22Rv1 (cell line): Measurements from ENCODE around the gene NDE1.

Experiments used
- H3K27ac ChIP-seq: fragments of 450-650 bp; 2 replicates; pipeline ENCODE4 v1.5.1; 2017
- CTCF ChIP-seq: fragments of 450-650 bp; IDR thresholded peaks from 2 replicates; pipeline ENCODE4 v1.5.1; 2017; ENCODE audit warnings: mild to moderate bottlenecking
- ZFX ChIP-seq: fragments of 450-650 bp; IDR thresholded peaks from 2 replicates; pipeline ENCODE4 v1.6.1; 2017; ENCODE audit warnings: antibody characterized with exemption, borderline replicate concordance

The NDE1 gene

DNA sequence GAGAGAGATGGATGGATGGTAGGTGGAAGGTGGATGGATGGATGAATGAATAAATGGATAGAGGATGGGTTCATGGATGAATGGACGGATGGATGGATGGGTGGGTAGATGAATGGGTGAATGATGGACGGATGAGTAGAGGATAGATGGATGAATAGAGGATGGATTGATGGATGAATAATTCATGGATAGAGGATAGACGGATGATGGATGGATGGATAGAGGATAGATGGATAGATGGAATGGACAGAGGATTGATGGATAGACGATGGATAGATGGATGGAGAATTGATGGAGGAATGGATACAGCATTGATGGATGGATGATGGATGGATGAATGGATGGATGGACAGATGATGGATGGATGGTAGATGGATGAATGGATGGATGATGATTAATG lies 115.1 kb downstream of the NDE1 start:
- no peak overlapping the region for H3K27ac ChIP-seq
- TF ChIP-seq ZFX (no peak), CTCF (no peak)

GRCh38 chr16:15765880-15766279 lies 115.8 kb downstream of the NDE1 start:
- H3K27ac ChIP-seq: no peak overlapping the region
- TF ChIP-seq CTCF (peak; percentile 82), ZFX (no peak)

DNA sequence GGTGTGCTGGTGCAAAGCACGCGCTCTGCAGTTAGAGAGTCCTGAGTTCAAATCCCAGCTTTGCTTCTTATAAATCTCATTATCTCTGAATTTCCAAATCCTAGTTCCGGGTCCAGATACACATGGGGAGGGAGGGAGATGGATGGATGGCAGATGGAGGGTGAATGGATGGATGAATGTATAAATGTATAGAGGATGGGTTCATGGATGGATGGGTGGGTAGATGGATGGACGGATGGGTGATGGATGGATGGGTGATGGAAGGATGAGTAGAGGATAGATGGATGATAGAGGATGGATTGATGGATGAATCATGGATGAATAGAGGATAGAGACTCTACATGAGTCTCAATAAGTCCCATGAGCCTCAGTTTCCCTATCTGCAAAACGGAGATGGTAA lies 116.9 kb downstream of the NDE1 start:
- TF ChIP-seq CTCF (no peak), ZFX (no peak)
- H3K27ac ChIP-seq: no peak overlapping the region

DNA sequence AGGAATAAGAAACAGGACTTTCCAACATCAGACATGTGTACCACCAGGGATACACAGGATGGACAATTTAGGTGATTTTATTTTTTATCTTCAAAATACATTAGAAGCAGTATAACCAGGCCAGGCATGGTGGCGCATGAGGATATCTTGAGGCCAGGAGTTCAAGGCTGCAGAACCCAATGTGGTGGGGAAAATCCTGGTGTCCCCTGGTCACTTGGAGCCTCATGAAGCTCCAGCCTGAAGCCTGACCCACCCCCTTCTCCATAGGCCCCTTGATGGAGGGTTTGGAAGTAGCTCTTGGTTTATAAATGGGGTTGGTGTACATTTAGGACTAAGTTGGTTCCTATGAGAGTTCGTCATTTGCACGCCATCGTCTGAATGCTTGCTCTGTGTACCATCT lies 118.2 kb downstream of the NDE1 start:
- TF ChIP-seq ZFX (no peak), CTCF (no peak)
- H3K27ac ChIP-seq: no peak overlapping the region

DNA sequence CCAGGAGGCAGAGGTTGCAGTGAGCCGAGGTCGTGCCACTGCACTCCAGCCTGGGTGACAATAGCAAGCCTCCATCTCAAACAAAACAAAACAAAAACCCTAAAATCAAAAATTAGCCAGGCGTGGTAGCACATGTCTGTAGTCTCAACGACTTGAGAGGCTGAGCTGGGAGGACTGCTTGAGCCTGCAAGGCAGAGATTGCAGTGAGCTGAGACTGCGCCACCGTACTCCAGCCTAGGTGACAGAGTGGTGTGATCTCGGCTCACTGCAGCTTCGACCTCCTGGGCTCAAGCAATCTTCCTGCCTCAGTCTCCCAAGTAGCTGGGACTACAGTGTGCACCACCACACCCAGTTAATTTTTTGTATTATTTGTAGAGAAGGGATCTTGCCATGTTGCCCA lies 119.2 kb downstream of the NDE1 start:
- TF ChIP-seq CTCF (no peak), ZFX (no peak)
- no peak overlapping the region for H3K27ac ChIP-seq

DNA sequence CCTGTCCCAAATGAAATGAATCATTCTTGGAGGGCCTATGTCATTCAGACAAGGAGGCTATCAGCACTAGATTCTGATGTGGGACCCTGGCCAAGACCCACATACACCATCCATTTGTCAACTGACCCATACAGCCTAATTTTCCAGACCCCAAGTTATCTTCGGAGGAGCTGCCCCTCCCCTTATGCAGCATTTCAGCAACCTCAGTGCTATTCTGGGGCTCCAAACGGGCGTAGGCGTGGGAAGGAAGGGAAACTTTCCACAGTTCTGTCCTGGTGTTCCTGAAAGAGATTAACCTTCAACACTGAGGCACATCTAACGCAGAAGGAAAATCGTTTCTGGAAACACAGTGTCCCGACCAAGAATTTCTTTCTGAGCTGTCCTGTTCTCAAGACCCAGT lies 120.1 kb downstream of the NDE1 start:
- TF ChIP-seq CTCF: no peak
- no peak for TF ChIP-seq ZFX
- no peak overlapping the region for H3K27ac ChIP-seq

- H3K27ac ChIP-seq: no peak overlapping the region
- no peak for TF ChIP-seq ZFX
- TF ChIP-seq CTCF: no peak
These were observed 120.5 kb downstream of the NDE1 start for GRCh38 chr16:15770512-15770911.
